GM23338 (cell line): ENCODE results near the gene NOX4. TPM values are rescaled to one million over a fixed set of nuclear protein-coding genes. Genes with fewer than 3 reads are reported as not detected.
A peak's percentile ranks its signal among the peaks of the same experiment; 100 is the strongest.

Experiments
- ATAC-seq: fragments of 200-7000 bp; cut with Tn5 transposase; 3 replicates; pipeline ENCODE4 v1.9.1; 2020
- DNase-seq: peaks from one replicate; pipeline ENCODE4 v3.0.0-alpha.2; 2015; ENCODE audit warnings: low spot score
- H2AFZ ChIP-seq: fragments of 200-600 bp; sonication (generic); 2 replicates; pipeline ENCODE4 v1.8.0; 2016; ENCODE audit warnings: antibody characterized with exemption, mild to moderate bottlenecking, moderate library complexity
- H3F3A ChIP-seq: fragments of 200-600 bp; sonication (generic); replicated peaks from 2 replicates; pipeline ENCODE4 v1.8.0; 2017; ENCODE audit warnings: antibody characterized with exemption, mixed run types, low read depth
- H3K27ac ChIP-seq: fragments of 200-600 bp; sonication (generic); 2 replicates; pipeline ENCODE4 v1.6.1; 2016; ENCODE audit warnings: low read depth
- H3K27me3 ChIP-seq: fragments of 200-600 bp; sonication (generic); 2 replicates; pipeline ENCODE4 v1.8.0; 2016; ENCODE audit warnings: mild to moderate bottlenecking, mixed run types, moderate library complexity; ENCODE audit not compliant: insufficient read depth
- H3K36me3 ChIP-seq: fragments of 200-600 bp; sonication (generic); 2 replicates; pipeline ENCODE4 v1.8.0; 2016; ENCODE audit warnings: mild to moderate bottlenecking; ENCODE audit not compliant: insufficient read depth
- H3K4me1 ChIP-seq: fragments of 200-600 bp; sonication (generic); 2 replicates; pipeline ENCODE4 v1.8.0; 2016; ENCODE audit warnings: mild to moderate bottlenecking, moderate library complexity; ENCODE audit not compliant: insufficient read depth
- H3K4me2 ChIP-seq: fragments of 200-600 bp; sonication (generic); 2 replicates; pipeline ENCODE4 v1.7.1; 2017; ENCODE audit warnings: mixed run types
- H3K4me3 ChIP-seq: fragments of 200-600 bp; sonication (generic); 2 replicates; pipeline ENCODE4 v1.6.1; 2016; ENCODE audit warnings: mixed run types
- H3K79me2 ChIP-seq: fragments of 200-600 bp; sonication (generic); replicated peaks from 2 replicates; pipeline ENCODE4 v1.8.0; 2017; ENCODE audit warnings: mild to moderate bottlenecking; ENCODE audit not compliant: insufficient read depth
- H3K9me2 ChIP-seq: fragments of 200-600 bp; sonication (generic); 2 replicates; pipeline ENCODE4 v1.8.0; 2017; ENCODE audit not compliant: insufficient read depth
- H4K20me1 ChIP-seq: fragments of 200-600 bp; sonication (generic); replicated peaks from 2 replicates; pipeline ENCODE4 v1.8.0; 2017; ENCODE audit warnings: mild to moderate bottlenecking; ENCODE audit not compliant: insufficient read depth
- H3K27ac Mint-ChIP-seq: 2 replicates; pipeline ENCODE4 v1.8.0; 2020; ENCODE audit warnings: inconsistent platforms, mild to moderate bottlenecking, moderate library complexity, mixed read lengths
- H3K27me3 Mint-ChIP-seq: 3 replicates; pipeline ENCODE4 v1.8.0; 2022; ENCODE audit warnings: low read depth, mild to moderate bottlenecking, moderate library complexity, mixed read lengths, inconsistent platforms; ENCODE audit not compliant: insufficient read depth, poor library complexity
- H3K36me3 Mint-ChIP-seq: 3 replicates; pipeline ENCODE4 v1.8.0; 2021; ENCODE audit warnings: low read depth, mild to moderate bottlenecking, inconsistent platforms, moderate library complexity, mixed read lengths
- H3K4me1 Mint-ChIP-seq: 3 replicates; pipeline ENCODE4 v1.8.0; 2020; ENCODE audit warnings: mild to moderate bottlenecking, inconsistent platforms, mixed read lengths
- H3K4me3 Mint-ChIP-seq: 3 replicates; pipeline ENCODE4 v1.8.0; 2021; ENCODE audit warnings: moderate library complexity, mild to moderate bottlenecking, inconsistent platforms, mixed read lengths
- H3K9me3 Mint-ChIP-seq: 3 replicates; pipeline ENCODE4 v1.8.0; 2020; ENCODE audit warnings: moderate library complexity, mild to moderate bottlenecking, inconsistent platforms, mixed read lengths
- CREB1 ChIP-seq: fragments of 250-450 bp; sonication (Bioruptor Pico); IDR thresholded peaks from 2 replicates; pipeline ENCODE4 v1.5.0; 2020; ENCODE audit warnings: low read depth, mild to moderate bottlenecking, moderate library complexity
- EZH2 ChIP-seq: fragments of 200-600 bp; sonication (generic); IDR thresholded peaks from one replicate; pipeline ENCODE4 v1.8.0; 2017; ENCODE audit warnings: antibody characterized with exemption, mild to moderate bottlenecking, low read depth; ENCODE audit not compliant: unreplicated experiment
- NANOG ChIP-seq: IDR thresholded peaks from 2 replicates; pipeline ENCODE4 v1.6.1; 2016; ENCODE audit warnings: antibody characterized with exemption, borderline replicate concordance
- polyA plus RNA-seq: library from polyadenylated mRNA; unstranded; fragments of >200 nt; fragmentation: Nextera tagmentation; extraction: Ambion mirVana; gene quantifications from 2 replicates; pipeline ENCODE4 v1.2.1, GENCODE V29; 2016
- total RNA-seq: library from RNA; depleted of rRNA; stranded (reverse); fragments of >200 nt; shearing (Covaris generic); gene quantifications from 2 replicates; pipeline ENCODE4 v1.2.3, GENCODE V29; 2014
- TF ChIP-seq, protein P1 (sequence below): IDR thresholded peaks from one replicate; pipeline ENCODE4 v1.6.1; 2018; ENCODE audit warnings: antibody characterized with exemption; ENCODE audit not compliant: unreplicated experiment
- TF ChIP-seq, protein P2 (sequence below), 2 experiments: fragments of 200-600 bp in 1 of 2; sonication (generic) in 1 of 2; conservative IDR thresholded peaks; 2 replicates each; pipeline versions ENCODE4 v1.5.1 to v1.6.1; 2016 to 2017; ENCODE audit warnings: antibody characterized with exemption in 2 of 2, low read depth in 2 of 2, mild to moderate bottlenecking in 2 of 2, moderate library complexity in 1 of 2
- TF ChIP-seq, protein P3 (sequence below): IDR thresholded peaks from 2 replicates; pipeline ENCODE4 v1.6.1; 2016; ENCODE audit warnings: antibody characterized with exemption

NOX4 gene
- total and polyA plus RNA-seq, 2 experiments from 2014 or later, result 1.9 to 2.6 TPM

DNA sequence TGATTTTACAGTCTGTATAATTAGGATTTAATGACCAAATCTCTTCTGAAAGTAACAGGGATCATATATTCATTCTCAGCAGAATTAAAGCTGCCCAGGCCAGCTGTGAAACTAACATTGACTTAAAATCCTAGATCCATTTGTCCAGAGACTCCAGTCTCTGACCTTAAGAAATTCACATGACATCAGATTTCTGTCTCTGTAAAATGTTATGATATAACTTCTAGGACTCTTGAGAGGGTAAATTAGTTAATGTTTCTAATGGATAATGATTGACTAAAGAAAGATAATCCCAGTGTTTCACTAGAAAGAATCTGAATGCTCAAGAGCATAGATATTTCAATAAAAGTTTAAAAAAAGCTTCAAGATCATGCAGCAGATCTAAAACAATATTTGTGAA lies 6.3 kb downstream of the NOX4 start:
- Histone ChIP-seq H3K4me1 (no peaks in the 10 kb centered on the region), H3K79me2 (no peaks in the 10 kb centered on the region), H3K4me3 (no peak overlapping the region), H3F3A (no peaks in the 10 kb centered on the region), H3K9me2 (no peaks in the 10 kb centered on the region), H4K20me1 (no peaks in the 10 kb centered on the region), H3K36me3 (no peaks in the 10 kb centered on the region), H3K27ac (no peak overlapping the region), H3K27me3 (no peaks in the 10 kb centered on the region), H3K4me2 (no peak overlapping the region), H2AFZ (no peak overlapping the region)
- Mint-ChIP-seq H3K4me1 (no peaks in the 10 kb centered on the region), H3K36me3 (no peaks in the 10 kb centered on the region), H3K27ac (no peak overlapping the region), H3K4me3 (no peak overlapping the region), H3K27me3 (peaks cover 1% of the 10 kb centered on the region), H3K9me3 (no peaks in the 10 kb centered on the region)
- DNase-seq, result no peak
- TF ChIP-seq, protein P1, sequence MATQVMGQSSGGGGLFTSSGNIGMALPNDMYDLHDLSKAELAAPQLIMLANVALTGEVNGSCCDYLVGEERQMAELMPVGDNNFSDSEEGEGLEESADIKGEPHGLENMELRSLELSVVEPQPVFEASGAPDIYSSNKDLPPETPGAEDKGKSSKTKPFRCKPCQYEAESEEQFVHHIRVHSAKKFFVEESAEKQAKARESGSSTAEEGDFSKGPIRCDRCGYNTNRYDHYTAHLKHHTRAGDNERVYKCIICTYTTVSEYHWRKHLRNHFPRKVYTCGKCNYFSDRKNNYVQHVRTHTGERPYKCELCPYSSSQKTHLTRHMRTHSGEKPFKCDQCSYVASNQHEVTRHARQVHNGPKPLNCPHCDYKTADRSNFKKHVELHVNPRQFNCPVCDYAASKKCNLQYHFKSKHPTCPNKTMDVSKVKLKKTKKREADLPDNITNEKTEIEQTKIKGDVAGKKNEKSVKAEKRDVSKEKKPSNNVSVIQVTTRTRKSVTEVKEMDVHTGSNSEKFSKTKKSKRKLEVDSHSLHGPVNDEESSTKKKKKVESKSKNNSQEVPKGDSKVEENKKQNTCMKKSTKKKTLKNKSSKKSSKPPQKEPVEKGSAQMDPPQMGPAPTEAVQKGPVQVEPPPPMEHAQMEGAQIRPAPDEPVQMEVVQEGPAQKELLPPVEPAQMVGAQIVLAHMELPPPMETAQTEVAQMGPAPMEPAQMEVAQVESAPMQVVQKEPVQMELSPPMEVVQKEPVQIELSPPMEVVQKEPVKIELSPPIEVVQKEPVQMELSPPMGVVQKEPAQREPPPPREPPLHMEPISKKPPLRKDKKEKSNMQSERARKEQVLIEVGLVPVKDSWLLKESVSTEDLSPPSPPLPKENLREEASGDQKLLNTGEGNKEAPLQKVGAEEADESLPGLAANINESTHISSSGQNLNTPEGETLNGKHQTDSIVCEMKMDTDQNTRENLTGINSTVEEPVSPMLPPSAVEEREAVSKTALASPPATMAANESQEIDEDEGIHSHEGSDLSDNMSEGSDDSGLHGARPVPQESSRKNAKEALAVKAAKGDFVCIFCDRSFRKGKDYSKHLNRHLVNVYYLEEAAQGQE, result no peak
- TF ChIP-seq, protein P2, sequence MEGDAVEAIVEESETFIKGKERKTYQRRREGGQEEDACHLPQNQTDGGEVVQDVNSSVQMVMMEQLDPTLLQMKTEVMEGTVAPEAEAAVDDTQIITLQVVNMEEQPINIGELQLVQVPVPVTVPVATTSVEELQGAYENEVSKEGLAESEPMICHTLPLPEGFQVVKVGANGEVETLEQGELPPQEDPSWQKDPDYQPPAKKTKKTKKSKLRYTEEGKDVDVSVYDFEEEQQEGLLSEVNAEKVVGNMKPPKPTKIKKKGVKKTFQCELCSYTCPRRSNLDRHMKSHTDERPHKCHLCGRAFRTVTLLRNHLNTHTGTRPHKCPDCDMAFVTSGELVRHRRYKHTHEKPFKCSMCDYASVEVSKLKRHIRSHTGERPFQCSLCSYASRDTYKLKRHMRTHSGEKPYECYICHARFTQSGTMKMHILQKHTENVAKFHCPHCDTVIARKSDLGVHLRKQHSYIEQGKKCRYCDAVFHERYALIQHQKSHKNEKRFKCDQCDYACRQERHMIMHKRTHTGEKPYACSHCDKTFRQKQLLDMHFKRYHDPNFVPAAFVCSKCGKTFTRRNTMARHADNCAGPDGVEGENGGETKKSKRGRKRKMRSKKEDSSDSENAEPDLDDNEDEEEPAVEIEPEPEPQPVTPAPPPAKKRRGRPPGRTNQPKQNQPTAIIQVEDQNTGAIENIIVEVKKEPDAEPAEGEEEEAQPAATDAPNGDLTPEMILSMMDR (conservative IDR thresholded peaks at IDR 0.05; ENCODE audit: low read depth in 2 of 2), result no peak
- TF ChIP-seq NANOG (no peak), CREB1 (CRISPR knock-in tag) (no peak), EZH2 (no peak)
- no peak for ATAC-seq

DNA sequence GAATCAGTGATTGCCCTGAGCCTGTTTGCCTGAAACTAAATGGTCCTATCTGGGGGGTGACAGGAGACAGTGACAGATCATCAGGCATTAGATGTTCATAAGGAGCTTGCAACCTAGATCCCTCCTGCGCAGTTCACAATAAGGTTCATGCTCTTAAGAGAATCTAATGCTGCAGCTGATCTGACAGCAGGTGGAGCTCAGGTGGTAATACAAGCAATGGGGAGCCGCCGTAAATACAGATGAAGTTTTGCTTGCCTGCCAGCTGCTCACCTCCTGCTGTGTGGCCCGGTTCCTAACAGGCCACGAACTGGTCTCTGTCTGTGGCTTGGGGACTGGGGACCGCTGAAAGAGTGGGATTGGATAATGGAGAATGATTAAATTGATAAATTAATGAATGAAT lies 14.0 kb downstream of the NOX4 start:
- no peaks in the 10 kb centered on the region for H3K4me1 ChIP-seq
- Mint-ChIP-seq H3K27me3 (no peaks in the 10 kb centered on the region), H3K36me3 (no peaks in the 10 kb centered on the region), H3K9me3 (no peaks in the 10 kb centered on the region), H3K4me1 (peaks cover 7% of the 10 kb centered on the region), H3K4me3 (no peak overlapping the region), H3K27ac (no peak overlapping the region)
- no peak overlapping the region for H3K27ac ChIP-seq
- H3K27me3 ChIP-seq, result no peaks in the 10 kb centered on the region
- H3K4me3 ChIP-seq, result no peak overlapping the region
- DNase-seq, result peak; percentile 55
- no peaks in the 10 kb centered on the region for H3K9me2 ChIP-seq
- no peaks in the 10 kb centered on the region for H4K20me1 ChIP-seq
- H3K36me3 ChIP-seq, result no peaks in the 10 kb centered on the region
- H3K79me2 ChIP-seq, result no peaks in the 10 kb centered on the region
- H3F3A ChIP-seq, result no peaks in the 10 kb centered on the region
- TF ChIP-seq, protein P3, sequence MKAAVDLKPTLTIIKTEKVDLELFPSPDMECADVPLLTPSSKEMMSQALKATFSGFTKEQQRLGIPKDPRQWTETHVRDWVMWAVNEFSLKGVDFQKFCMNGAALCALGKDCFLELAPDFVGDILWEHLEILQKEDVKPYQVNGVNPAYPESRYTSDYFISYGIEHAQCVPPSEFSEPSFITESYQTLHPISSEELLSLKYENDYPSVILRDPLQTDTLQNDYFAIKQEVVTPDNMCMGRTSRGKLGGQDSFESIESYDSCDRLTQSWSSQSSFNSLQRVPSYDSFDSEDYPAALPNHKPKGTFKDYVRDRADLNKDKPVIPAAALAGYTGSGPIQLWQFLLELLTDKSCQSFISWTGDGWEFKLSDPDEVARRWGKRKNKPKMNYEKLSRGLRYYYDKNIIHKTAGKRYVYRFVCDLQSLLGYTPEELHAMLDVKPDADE, result no peak
- TF ChIP-seq, protein P2 (conservative IDR thresholded peaks at IDR 0.05; ENCODE audit: low read depth in 2 of 2), result peak; percentile 37 to 51
- H2AFZ ChIP-seq, result no peak overlapping the region
- no peak overlapping the region for H3K4me2 ChIP-seq
- ATAC-seq, result peak; percentile 69
